GM12875 (cell line): ENCODE results near the gene CD40.

Source experiments
- H3K4me3 ChIP-seq: one replicate; pipeline ENCODE4 v1.5.1; 2011; ENCODE audit warnings: low read depth, low read length, control low read depth
- CTCF ChIP-seq: IDR thresholded peaks from 2 replicates; pipeline ENCODE4 v1.5.1; 2011; ENCODE audit warnings: low read depth, mild to moderate bottlenecking, control low read depth, inconsistent platforms, low read length, moderate library complexity, borderline replicate concordance; ENCODE audit not compliant: insufficient read depth

CD40 gene

GRCh38 chr20:46131396-46131795 is 13.3 kb downstream of the CD40 start:
- no peak overlapping the region for H3K4me3 ChIP-seq
- TF ChIP-seq CTCF, result no peak

GRCh38 chr20:46132705-46133120 is 14.6 kb downstream of the CD40 start:
- TF ChIP-seq CTCF, result peak; percentile 89
- H3K4me3 ChIP-seq, result no peak overlapping the region

- no peak overlapping the region for H3K4me3 ChIP-seq
- no peak for TF ChIP-seq CTCF
These were observed 16.0 kb downstream of the CD40 start for GRCh38 chr20:46133886-46134654.

- no peak overlapping the region for H3K4me3 ChIP-seq
- no peak for TF ChIP-seq CTCF
These were observed 16.6 kb downstream of the CD40 start for GRCh38 chr20:46134716-46135115.

GRCh38 chr20:46135856-46136633 is 17.9 kb downstream of the CD40 start:
- no peak for TF ChIP-seq CTCF
- H3K4me3 ChIP-seq, result no peak overlapping the region

GRCh38 chr20:46137816-46138215 is 19.7 kb downstream of the CD40 start:
- no peak for TF ChIP-seq CTCF
- H3K4me3 ChIP-seq, result no peak overlapping the region
